WTC11 (cell line): ENCODE measurements around the gene IGFBP5.

ENCODE experiments used
- CREB1 ChIP-seq: sonication (generic); formaldehyde crosslinking; IDR thresholded peaks from 2 replicates; pipeline ENCODE4 v1.8.0; 2023; ENCODE audit warnings: mild to moderate bottlenecking, missing genetic modification reagents
- CTCF ChIP-seq: fragments of 200-600 bp; IDR thresholded peaks from 2 replicates; pipeline ENCODE4 v1.8.0; 2022; ENCODE audit warnings: antibody characterized with exemption
- GRHL2 ChIP-seq: fragments of 250-450 bp; sonication (Bioruptor Pico); IDR thresholded peaks from 2 replicates; pipeline ENCODE4 v1.8.0; 2022; ENCODE audit warnings: mild to moderate bottlenecking, moderate library complexity; ENCODE audit not compliant: insufficient replicate concordance, severe bottlenecking
- HMGA2 ChIP-seq: fragments of 250-450 bp; sonication (Bioruptor Pico); IDR thresholded peaks from 2 replicates; pipeline ENCODE4 v1.4.0; 2021; ENCODE audit warnings: mild to moderate bottlenecking, moderate library complexity
- NR3C1 ChIP-seq: sonication (generic); formaldehyde crosslinking; conservative IDR thresholded peaks from 2 replicates; pipeline ENCODE4 v1.8.1; 2023; ENCODE audit warnings: low read depth, mild to moderate bottlenecking, missing genetic modification reagents
- TEAD4 ChIP-seq: sonication (generic); formaldehyde crosslinking; IDR thresholded peaks from 2 replicates; pipeline ENCODE4 v1.8.0; 2022; ENCODE audit warnings: mild to moderate bottlenecking, missing genetic modification reagents
- USF2 ChIP-seq: sonication (generic); formaldehyde crosslinking; IDR thresholded peaks from 2 replicates; pipeline ENCODE4 v1.8.1; 2023; ENCODE audit warnings: mild to moderate bottlenecking, missing genetic modification reagents, moderate library complexity
- ZNF512 ChIP-seq: sonication (generic); formaldehyde crosslinking; IDR thresholded peaks from 2 replicates; pipeline ENCODE4 v1.8.1; 2022; ENCODE audit warnings: missing genetic modification reagents, borderline replicate concordance
- TF ChIP-seq, protein P1 (sequence below): sonication (generic); formaldehyde crosslinking; IDR thresholded peaks from 2 replicates; pipeline ENCODE4 v1.8.0; 2022; ENCODE audit warnings: mild to moderate bottlenecking, missing genetic modification reagents

GRCh38 chr2:216654528-216655052 is 40.8 kb downstream of the IGFBP5 start:
- TF ChIP-seq CTCF (no peak), CREB1 (CRISPR knock-in tag) (no peak), NR3C1 (CRISPR knock-in tag) (no peak), USF2 (CRISPR knock-in tag) (no peak), TEAD4 (CRISPR knock-in tag) (no peak), HMGA2 (CRISPR knock-in tag) (no peak), GRHL2 (CRISPR knock-in tag) (no peak), ZNF512 (CRISPR knock-in tag) (no peak)
- TF ChIP-seq, protein P1, sequence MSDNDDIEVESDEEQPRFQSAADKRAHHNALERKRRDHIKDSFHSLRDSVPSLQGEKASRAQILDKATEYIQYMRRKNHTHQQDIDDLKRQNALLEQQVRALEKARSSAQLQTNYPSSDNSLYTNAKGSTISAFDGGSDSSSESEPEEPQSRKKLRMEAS = no peak
